K562 (cell line): Measurements from ENCODE around the gene ANKRD7.

ENCODE experiments used
- CTCF ChIP-seq, 3 experiments: IDR thresholded peaks in 2 of 3; conservative IDR thresholded peaks in 1 of 3; 2 replicates each; pipeline ENCODE4 v1.5.1; 2011 to 2012; ENCODE audit warnings: low read length in 3 of 3, mild to moderate bottlenecking in 3 of 3, control low read depth in 2 of 3, improper control_type of control experiment in 1 of 3, inconsistent platforms in 1 of 3, low read depth in 1 of 3, mixed read lengths in 1 of 3, moderate library complexity in 1 of 3; ENCODE audit not compliant: insufficient read depth in 2 of 3
- GATA2 ChIP-seq: sonication (generic); formaldehyde crosslinking; IDR thresholded peaks from 2 replicates; pipeline ENCODE4 v1.4.0; 2020; ENCODE audit warnings: mild to moderate bottlenecking, missing genetic modification reagents
- POLR2A ChIP-seq: fragments of 450-650 bp; conservative IDR thresholded peaks from 2 replicates; pipeline ENCODE4 v1.6.1; 2016
- POLR2AphosphoS5 ChIP-seq: IDR thresholded peaks from 2 replicates; pipeline ENCODE4 v1.6.1; 2011; ENCODE audit warnings: mild to moderate bottlenecking, low read depth, low read length, moderate library complexity; ENCODE audit not compliant: control insufficient read depth, insufficient read depth

- TF ChIP-seq GATA2 (CRISPR knock-in tag) (no peak), CTCF (IDR thresholded peaks at IDR 0.05 in 2 of 3, conservative IDR thresholded peaks at IDR 0.05 in 1 of 3; ENCODE audit: insufficient read depth in 2 of 3, low read depth in 1 of 3, low read length in 3 of 3) (no peak), POLR2A (no peak), POLR2AphosphoS5 (no peak)
Measured at GRCh38 chr7:118243695-118244094, 19.2 kb downstream of the ANKRD7 start.
